Chondrocyte (in vitro differentiated cells): ENCODE results near the gene BCL2. TPM values are rescaled to one million over a fixed set of nuclear protein-coding genes. Genes with fewer than 3 reads are reported as not detected.

Experiments used
- DNase-seq: peaks from one replicate; pipeline ENCODE4 v3.0.0; 2021; ENCODE audit warnings: mixed read lengths, low spot score
- H3K27ac Mint-ChIP-seq: one replicate; pipeline ENCODE4 v1.8.0; 2021; ENCODE audit warnings: mild to moderate bottlenecking, moderate library complexity, mixed read lengths; ENCODE audit not compliant: unreplicated experiment
- H3K27me3 Mint-ChIP-seq: 2 replicates; pipeline ENCODE4 v1.8.0; 2021; ENCODE audit warnings: low read depth, mixed read lengths
- H3K36me3 Mint-ChIP-seq: 2 replicates; pipeline ENCODE4 v1.8.0; 2021; ENCODE audit warnings: low read depth, mixed read lengths
- H3K4me1 Mint-ChIP-seq: 2 replicates; pipeline ENCODE4 v1.8.0; 2021; ENCODE audit warnings: low read depth, mild to moderate bottlenecking, mixed read lengths
- H3K4me3 Mint-ChIP-seq: one replicate; pipeline ENCODE4 v1.8.0; 2021; ENCODE audit warnings: mild to moderate bottlenecking, moderate library complexity, mixed read lengths; ENCODE audit not compliant: unreplicated experiment
- H3K9me3 Mint-ChIP-seq: 2 replicates; pipeline ENCODE4 v1.8.0; 2021; ENCODE audit warnings: low read depth, mixed read lengths
- CTCF ChIP-seq: fragments of 200-600 bp; sonication (generic); IDR thresholded peaks from 2 replicates; pipeline ENCODE4 v1.5.0; 2021; ENCODE audit warnings: antibody characterized with exemption, mild to moderate bottlenecking, moderate library complexity
- total RNA-seq: library from RNA; stranded (reverse); gene quantifications from 3 replicates; pipeline ENCODE4 v1.2.1, GENCODE V29; 2021

The BCL2 gene
- total RNA-seq, 1 donor from 2014 or later, result 8.6 TPM

DNA sequence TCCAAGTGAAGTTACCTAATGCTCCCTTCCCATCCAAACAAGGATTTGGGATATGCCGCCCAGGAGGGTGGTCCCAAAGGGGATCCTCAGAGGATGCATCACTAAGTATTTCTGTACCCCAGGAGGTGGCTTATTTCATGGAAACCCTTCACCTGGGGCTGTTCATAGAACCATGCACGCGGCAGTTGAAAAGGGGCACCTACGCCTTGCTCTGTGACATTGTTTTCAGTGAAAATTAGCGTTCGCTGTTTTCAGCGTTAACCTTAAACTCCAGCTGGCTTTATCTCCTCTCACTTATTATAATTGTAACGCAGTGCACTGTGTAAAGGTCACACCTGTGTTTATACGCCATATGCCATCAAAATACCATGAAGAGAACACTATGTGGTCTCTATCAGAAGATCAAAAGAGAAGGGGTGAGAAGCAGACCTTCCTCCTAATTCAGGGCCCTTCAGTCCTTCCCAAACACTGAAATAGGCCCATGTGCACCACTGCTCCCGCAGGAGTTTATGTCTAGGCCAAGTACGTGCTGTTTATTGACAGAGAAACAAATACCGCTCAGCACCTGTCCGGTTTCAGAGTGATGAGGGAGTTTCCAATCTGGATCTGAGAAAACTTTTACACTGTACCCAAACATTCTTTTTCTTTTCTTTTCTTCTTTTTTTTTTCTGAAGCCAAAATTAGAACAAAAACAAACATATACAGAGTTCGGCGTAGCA, 162.1 kb downstream of the BCL2 start:
- no peak for TF ChIP-seq CTCF
- H3K9me3 Mint-ChIP-seq, result no peaks in the 10 kb centered on the region

GRCh38 chr18:63155910-63156773, 163.4 kb downstream of the BCL2 start:
- peaks cover 4% of the 10 kb centered on the region for H3K36me3 Mint-ChIP-seq
- no peak for TF ChIP-seq CTCF
- peaks cover 13% of the 10 kb centered on the region for H3K27me3 Mint-ChIP-seq
- no peak for DNase-seq
- H3K27ac Mint-ChIP-seq, result no peak overlapping the region
- peaks cover 47% of the 10 kb centered on the region for H3K4me1 Mint-ChIP-seq
- H3K9me3 Mint-ChIP-seq, result no peaks in the 10 kb centered on the region
- H3K4me3 Mint-ChIP-seq, result no peak overlapping the region

More for the DNA sequence above, 162.1 kb downstream of the BCL2 start:
- Mint-ChIP-seq H3K4me1 (peaks cover 60% of the 10 kb centered on the region), H3K4me3 (peak overlapping the region; percentile 26), H3K27me3 (peaks cover 13% of the 10 kb centered on the region), H3K27ac (peak overlapping the region; percentile 69), H3K36me3 (peaks cover 4% of the 10 kb centered on the region)
- no peak for DNase-seq

GRCh38 chr18:63155169-63155852, 164.3 kb downstream of the BCL2 start:
- peaks cover 13% of the 10 kb centered on the region for H3K27me3 Mint-ChIP-seq
- H3K4me3 Mint-ChIP-seq, result peak overlapping the region; percentile 54
- peak; percentile 79 for TF ChIP-seq CTCF
- H3K36me3 Mint-ChIP-seq, result peaks cover 6% of the 10 kb centered on the region
- no peak for DNase-seq
- H3K9me3 Mint-ChIP-seq, result no peaks in the 10 kb centered on the region
- peaks cover 45% of the 10 kb centered on the region for H3K4me1 Mint-ChIP-seq
- H3K27ac Mint-ChIP-seq, result peak overlapping the region; percentile 39

GRCh38 chr18:63154350-63155152, 165.0 kb downstream of the BCL2 start:
- Mint-ChIP-seq H3K27me3 (peaks cover 13% of the 10 kb centered on the region), H3K4me1 (peaks cover 38% of the 10 kb centered on the region), H3K36me3 (peaks cover 6% of the 10 kb centered on the region), H3K4me3 (no peak overlapping the region), H3K9me3 (no peaks in the 10 kb centered on the region), H3K27ac (no peak overlapping the region)
- no peak for DNase-seq
- no peak for TF ChIP-seq CTCF
